Measurements from ENCODE around the gene ZNF431.
"Not testable (repeated sequence)": the region's sequence is repeated elsewhere in the genome, so short reads cannot be mapped to it uniquely, and the experiment has no call there.

The ZNF431 gene

DNA sequence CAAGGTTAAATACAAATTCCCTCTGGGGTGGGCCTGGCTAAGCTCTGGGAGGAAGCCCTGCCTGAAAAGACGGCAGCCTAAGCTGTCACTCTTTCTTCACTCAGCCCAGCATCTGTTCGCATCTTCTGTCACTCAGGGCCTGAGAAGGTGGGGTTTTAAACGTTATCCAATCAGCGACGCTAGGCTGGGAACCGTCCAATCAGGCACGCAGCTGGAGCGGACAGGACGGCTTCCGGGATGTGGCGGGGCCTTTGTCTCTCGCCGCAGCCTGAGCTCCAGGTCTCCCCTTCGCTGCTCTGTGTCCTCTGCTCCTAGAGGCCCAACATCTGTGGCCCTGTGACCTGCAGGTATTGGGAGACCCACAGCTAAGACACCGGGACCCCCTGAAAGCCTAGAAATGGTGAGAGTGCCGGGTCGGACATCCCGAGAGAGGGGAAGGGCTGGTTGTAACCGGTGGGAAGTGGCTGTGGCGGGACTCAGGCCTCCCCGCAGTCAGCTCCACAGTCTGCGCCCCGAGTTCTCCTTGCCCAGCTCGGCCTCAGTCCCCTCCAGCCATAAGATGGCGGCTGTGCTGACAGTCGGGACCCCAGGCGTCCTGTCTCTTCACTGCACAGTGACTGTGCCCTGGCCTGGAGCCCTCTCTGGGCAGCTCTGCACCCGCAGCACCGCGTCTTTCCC, at the start of gene ZNF431:
Gene ZNF431, plus strand, starts transcription at position 254 of the 678 bp plus-strand sequence. Its CDS starts 144 bp downstream, at position 398.
- peak; percentile 82 for DNase-seq

DNA sequence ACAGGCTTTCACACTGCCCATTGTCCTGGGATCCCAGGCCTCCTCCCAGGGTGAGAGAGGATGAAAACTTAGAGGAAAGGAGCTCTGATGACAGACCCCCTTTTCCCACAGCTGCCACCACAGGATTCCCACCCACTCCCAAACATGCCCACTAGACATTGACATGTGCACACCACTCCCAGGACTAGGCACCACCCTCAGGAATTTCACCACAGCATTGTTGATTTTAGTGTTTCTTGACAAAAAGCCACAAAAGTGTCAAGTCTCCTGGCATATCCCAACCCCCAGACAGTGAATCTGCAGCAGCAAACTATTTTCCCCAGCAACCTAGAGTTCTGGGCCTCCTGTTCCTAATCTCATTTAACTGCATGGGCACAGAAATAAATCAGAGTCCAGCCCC, 49.7 kb upstream of the ZNF431 start:
- no peak for DNase-seq

DNA sequence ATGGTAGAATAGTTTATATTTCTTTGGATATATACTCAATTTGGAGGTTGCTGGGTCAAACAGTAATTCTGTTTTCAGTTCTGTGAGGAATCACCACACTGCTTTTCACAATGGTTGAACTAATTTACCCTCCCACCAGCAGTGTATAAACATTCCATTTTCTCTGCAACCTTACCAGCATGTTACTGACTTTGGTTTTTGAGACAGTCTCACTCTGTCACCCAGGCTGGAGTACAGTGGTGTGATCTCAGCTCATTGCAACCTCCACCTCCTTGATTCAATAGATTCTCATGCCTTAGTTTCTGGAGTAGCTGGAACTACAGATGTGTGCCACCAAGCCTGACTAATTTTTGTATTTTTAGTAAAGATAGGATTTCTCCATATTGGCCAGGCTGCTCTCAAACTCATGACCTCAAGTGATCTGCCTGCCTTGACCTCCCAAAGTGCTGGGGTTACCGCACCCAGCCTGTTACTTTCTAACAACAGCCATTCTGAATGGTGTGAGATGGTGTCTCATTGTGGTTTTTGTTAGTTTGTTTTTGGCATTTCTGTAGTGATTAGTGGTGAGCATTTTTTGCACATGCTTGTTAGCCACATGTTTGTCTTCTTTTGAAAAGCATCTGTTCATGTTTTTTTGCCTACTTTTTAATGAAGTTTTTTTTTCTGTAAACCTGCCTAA, 47.4 kb upstream of the ZNF431 start:
- DNase-seq = no peak

- DNase-seq = no peak
Observed at GRCh38 chr19:21098291-21098690, 43.5 kb upstream of the ZNF431 start.

GRCh38 chr19:21101521-21102242, 40.2 kb upstream of the ZNF431 start:
- DNase-seq = no peak

DNA sequence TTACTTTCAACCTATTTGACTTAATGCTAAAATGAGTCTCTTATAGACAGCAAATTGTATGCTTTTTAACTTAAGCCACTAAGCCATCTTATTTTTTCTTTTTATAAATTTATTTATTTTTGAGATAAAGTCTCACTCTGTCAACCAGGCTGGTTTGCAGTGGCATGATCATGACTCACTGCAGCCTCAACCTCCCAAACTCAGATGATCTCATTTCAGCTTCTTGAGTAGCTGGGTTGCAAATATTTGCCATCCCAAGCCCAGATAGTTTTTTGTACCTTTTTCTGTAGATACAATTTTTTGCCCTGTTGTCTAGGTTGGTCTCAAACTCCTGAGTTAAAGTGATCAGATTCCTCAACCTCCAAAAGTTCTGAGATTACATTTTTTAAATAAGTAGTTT, 32.7 kb upstream of the ZNF431 start:
- no peak for DNase-seq

GRCh38 chr19:21110183-21110582, 31.7 kb upstream of the ZNF431 start:
- DNase-seq = no peak

DNA sequence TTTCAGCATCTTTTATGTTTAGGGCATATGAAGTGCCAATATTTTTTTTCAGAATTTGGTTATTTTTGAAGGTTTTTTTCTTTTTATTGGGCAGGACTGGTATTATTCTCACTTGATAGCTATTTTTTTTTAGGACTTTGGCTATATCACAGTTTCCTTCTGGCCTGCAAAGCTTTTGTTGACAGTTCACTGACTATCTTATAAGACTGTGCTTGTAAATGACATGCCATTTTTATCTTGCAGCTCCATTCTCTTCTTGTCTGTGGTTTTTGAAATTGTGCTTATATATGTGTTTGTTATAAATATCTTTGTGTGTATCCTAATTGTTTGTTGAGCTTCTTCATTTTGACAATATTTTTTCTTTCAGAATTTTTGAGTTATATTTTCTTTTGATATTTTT, 26.4 kb upstream of the ZNF431 start:
- no peak for DNase-seq

- no peak for DNase-seq
Observed at GRCh38 chr19:21117041-21117907, 24.6 kb upstream of the ZNF431 start.

- no peak for DNase-seq
Observed at GRCh38 chr19:21126078-21126477, 15.8 kb upstream of the ZNF431 start.

GRCh38 chr19:21127001-21127400, 14.8 kb upstream of the ZNF431 start:
- no peak for DNase-seq

GRCh38 chr19:21127898-21128297, 13.9 kb upstream of the ZNF431 start:
- no peak for DNase-seq

GRCh38 chr19:21128901-21129698, 12.7 kb upstream of the ZNF431 start:
- no peak for DNase-seq

- DNase-seq = no peak
Observed at GRCh38 chr19:21130097-21130775, 11.6 kb upstream of the ZNF431 start.

DNA sequence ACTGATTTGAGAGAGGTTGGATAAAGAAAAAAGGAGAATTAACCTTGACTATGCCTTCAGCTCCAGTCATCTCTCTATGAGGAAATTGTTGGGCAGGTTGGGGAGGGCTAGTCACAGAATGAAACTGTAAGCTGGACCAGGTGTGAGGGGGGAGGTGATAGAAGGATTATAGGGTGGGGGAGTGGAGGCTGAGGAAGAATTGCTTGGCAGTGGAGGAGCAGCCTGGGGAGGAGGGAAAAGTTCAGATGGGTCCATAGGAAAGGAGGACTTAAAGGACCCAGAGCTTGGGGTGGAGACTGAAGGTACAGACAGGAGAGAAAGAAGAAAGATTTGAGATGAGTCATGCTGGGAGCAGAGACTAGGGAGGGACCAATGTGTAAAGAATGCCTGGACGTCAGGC, 8.2 kb upstream of the ZNF431 start:
- no peak for DNase-seq

GRCh38 chr19:21134934-21135366, 6.9 kb upstream of the ZNF431 start:
- DNase-seq = no peak

GRCh38 chr19:21135433-21135832, 6.4 kb upstream of the ZNF431 start:
- no peak for DNase-seq

DNA sequence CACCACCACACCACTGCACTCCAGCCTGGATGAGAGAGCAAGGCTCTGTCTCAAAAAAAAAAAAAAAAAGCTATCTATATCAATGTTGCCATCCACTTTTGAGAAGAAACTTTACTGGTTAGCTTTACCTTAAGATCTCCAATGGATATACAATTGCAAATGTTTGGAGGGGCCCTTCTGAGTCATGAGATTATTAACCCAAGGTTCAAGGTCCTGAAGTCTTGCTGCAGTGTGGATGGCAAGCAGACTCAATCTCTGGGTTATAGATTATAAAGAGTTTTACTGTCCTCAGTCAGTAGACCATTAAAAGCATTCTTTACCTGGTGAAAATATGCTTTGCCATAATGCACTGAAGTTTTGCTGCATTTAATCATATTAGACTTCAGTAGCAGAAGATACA, 3.7 kb upstream of the ZNF431 start:
- DNase-seq = no peak

- DNase-seq = not testable (repeated sequence)
Observed at GRCh38 chr19:21141006-21141405, 834 bp upstream of the ZNF431 start.

GRCh38 chr19:21143428-21143827, 1.6 kb downstream of the ZNF431 start:
- DNase-seq = no peak

- no peak for DNase-seq
Observed at GRCh38 chr19:21143854-21144253, 2.0 kb downstream of the ZNF431 start.

DNA sequence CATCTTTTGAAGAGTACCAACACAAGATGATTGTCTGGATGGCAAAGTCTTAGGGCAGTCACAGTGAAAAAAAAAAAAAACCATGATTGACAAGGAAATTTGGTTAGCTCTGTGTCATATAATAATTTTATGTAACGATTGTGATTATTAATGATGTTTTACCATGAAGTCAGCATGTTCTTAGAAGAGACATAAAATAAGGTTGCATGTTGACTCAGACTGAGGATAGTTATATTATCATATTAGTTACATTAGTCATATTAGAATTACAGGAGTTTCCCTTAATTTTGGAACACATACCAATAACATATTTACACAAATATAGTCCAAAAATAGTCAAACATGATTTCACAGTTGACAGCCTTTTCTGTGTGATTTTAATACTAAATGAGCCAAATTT, 5.7 kb downstream of the ZNF431 start:
- no peak for DNase-seq

Data from NCI-H748 treated with DMSO at 0.1 percent for 48 hours (cell line).